ENCODE measurements around the gene PGAP1.

DNA sequence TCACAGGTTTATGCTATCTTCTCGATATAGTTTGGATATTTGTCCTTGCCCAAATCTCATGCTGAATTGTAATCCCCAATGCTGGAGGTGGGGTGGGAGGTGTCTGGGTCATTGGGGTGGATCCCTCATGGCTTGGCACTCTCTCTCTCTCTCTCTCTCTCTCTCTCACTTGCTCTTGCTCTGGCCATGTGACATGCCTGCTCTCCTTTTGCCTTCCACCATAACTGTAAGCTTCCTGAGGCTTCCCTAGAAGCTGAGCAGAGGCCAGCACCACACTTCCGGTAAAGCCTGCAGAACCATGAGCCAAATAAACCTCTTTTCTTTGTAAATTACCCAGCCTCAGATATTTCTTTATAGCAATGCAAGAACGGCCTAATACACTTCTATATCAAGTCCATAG lies 41.3 kb upstream of the PGAP1 start:
- TF ChIP-seq CTCF (IDR thresholded peaks at IDR 0.05) (no peak), POLR2A (IDR thresholded peaks at IDR 0.05) (no peak)
